Neuron (in vitro differentiated cells): ENCODE measurements around the gene TSC2.
"Not testable (repeated sequence)": the region's sequence is repeated elsewhere in the genome, so short reads cannot be mapped to it uniquely, and the experiment has no call there.

Source experiments
- H2AFZ ChIP-seq: one replicate; pipeline ENCODE4 v1.6.1; 2013; ENCODE audit warnings: low read depth, mild to moderate bottlenecking, inconsistent platforms, low read length, moderate library complexity
- H3K27me3 ChIP-seq: one replicate; pipeline ENCODE4 v1.6.1; 2013; ENCODE audit warnings: low read length; ENCODE audit not compliant: insufficient read depth
- H3K36me3 ChIP-seq: one replicate; pipeline ENCODE4 v1.6.1; 2013; ENCODE audit warnings: low read length; ENCODE audit not compliant: insufficient read depth
- H3K4me1 ChIP-seq: one replicate; pipeline ENCODE4 v1.6.1; 2013; ENCODE audit warnings: low read length; ENCODE audit not compliant: insufficient read depth
- H3K4me3 ChIP-seq: 2 replicates; pipeline ENCODE4 v1.5.1; 2013; ENCODE audit warnings: mild to moderate bottlenecking, low read length, moderate library complexity
- H3K9me3 ChIP-seq: one replicate; pipeline ENCODE4 v1.6.1; 2013; ENCODE audit warnings: low read length

TSC2 gene

DNA sequence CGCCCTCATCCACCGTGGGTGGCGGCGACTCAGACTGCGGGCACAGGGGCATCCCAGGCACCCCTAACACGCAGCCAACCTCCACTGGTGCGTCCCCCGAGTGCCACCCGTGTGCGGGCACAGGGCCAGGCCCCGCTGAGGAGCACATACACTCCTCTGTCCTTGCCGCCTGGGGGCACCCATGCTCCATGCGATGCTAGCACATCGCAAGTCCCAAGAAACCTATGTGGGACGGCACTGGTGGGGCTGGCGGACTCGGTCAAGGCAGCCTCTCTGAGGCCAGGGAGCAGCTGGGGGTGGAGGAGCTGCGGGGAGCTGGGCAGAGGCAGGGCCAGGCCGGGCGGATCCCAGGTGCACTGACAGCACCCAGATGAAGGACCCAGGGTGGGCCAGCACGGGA lies 42.1 kb upstream of the TSC2 start:
- no peaks in the 10 kb centered on the region for H3K27me3 ChIP-seq
- H2AFZ ChIP-seq: no peak overlapping the region
- no peaks in the 10 kb centered on the region for H3K9me3 ChIP-seq
- H3K36me3 ChIP-seq: peaks cover 31% of the 10 kb centered on the region
- H3K4me1 ChIP-seq: peaks cover 52% of the 10 kb centered on the region
- H3K4me3 ChIP-seq: no peak overlapping the region

DNA sequence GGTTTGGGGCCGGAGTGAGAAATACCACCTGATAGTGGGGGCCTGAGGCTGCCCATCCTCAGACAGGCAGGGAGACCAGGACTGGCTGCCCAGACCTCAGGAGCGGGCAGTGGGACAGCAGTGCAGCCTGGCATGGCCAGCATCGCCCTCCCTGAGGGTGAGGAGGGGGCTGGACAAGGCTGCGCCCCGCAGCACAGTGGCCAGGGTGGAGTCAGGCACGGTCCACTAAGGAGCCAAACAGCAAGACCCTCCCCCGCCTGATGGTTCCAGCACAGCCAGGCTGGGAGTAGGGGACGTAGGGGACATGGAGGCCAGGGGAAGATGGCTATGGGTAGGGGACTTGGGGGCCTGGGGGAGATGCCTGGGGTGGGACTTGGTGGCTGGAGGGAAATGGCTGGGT lies 41.5 kb upstream of the TSC2 start:
- Histone ChIP-seq H3K4me1 (peaks cover 53% of the 10 kb centered on the region), H3K36me3 (peaks cover 25% of the 10 kb centered on the region), H2AFZ (no peak overlapping the region), H3K4me3 (no peak overlapping the region), H3K9me3 (no peaks in the 10 kb centered on the region), H3K27me3 (no peaks in the 10 kb centered on the region)

DNA sequence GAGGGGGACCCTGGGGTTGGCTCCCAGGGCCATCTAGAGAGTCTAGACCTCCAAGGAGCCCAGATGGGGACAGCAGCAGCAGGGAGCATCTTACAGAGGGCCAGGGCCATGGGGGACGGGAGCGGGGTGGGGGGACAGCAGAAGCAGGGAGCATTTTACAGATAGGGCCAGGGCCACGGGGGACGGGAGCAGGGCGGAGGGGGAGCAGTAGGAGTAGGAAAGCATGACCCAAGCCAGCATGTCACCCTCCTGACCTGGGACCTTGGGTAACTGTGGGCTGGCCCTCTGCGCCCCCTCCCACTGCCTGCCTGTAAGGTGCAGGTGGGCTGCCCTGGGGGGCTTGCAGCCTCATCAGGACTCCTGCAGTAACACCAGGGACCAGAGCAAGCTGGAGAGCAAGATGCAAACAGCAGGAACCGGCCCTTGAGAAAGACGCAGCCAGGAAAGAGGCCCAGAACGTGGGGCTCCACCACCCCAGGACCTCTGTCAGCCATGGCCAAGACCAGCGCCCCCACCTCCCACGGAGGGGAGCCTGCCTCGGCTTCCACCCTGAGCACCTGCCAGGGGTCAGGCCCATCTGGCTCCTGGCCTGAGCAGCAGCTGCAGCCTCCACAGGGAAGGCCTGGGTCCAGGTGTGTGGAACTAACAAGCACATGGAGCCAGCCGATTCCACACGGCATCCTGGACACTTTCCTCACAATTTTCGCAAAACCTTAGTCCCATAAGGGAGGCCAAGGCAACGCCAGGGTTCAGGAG lies 40.5 kb upstream of the TSC2 start:
- Histone ChIP-seq H3K27me3 (no peaks in the 10 kb centered on the region), H3K9me3 (no peaks in the 10 kb centered on the region), H3K4me3 (peak overlapping the region; percentile 16), H2AFZ (no peak overlapping the region), H3K4me1 (peaks cover 53% of the 10 kb centered on the region), H3K36me3 (peaks cover 16% of the 10 kb centered on the region)

DNA sequence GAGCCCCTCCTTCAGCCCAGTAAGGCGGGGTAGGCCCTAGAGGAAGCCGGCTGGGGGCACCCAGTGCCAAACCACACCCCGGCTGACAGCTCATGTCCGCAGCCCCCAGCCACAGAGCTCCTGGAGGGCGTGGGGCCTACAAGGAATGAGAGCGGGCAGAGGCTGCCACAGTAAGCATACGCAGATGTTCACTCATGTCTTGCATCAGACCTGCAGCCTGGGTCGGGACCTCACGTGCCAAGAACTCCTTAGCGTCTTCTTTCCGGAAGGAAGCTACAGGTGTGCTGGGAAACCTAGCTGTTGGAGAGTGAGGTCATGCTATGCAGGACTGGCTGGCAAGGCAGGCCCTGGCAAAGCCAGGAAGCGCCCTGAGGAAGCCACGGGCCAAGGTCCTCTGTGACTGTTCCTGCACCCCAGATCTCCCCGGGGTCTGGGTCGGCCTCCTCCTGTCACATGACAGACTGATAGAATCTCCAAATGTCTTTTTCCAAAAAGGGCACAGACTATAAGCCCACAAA lies 39.7 kb upstream of the TSC2 start:
- Histone ChIP-seq H3K4me1 (peaks cover 53% of the 10 kb centered on the region), H2AFZ (no peak overlapping the region), H3K4me3 (peak overlapping the region; percentile 92), H3K9me3 (no peaks in the 10 kb centered on the region), H3K36me3 (peaks cover 8% of the 10 kb centered on the region), H3K27me3 (no peaks in the 10 kb centered on the region)

DNA sequence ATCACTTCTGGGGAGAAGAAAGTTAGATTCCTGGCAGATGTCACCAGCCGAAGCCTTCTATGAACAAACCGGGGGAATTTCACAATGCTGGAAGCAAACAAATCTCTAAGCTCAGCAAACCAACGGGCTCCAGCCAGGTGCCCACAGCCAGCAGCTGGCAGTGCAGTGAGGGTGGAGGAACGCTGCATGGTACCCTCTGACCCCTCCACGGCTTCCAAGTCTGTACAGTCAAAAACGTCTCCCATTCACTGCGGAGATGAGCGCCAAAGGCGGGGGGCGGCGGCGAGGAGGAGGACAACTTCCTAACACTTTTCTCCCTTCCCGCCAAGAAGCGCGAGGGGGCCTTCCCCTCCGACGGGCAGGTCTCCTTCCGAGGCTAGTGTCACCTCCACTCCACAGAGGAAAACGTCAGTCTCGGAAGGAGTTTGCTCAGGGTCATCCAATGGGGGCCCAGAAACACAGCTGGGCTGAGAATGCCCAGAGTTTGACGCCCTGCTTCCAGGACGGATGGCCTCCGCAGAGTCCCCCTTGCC lies 39.1 kb upstream of the TSC2 start:
- Histone ChIP-seq H3K4me3 (peak overlapping the region; percentile 92), H3K27me3 (no peaks in the 10 kb centered on the region), H3K4me1 (peaks cover 50% of the 10 kb centered on the region), H3K36me3 (peaks cover 3% of the 10 kb centered on the region), H3K9me3 (no peaks in the 10 kb centered on the region), H2AFZ (no peak overlapping the region)

DNA sequence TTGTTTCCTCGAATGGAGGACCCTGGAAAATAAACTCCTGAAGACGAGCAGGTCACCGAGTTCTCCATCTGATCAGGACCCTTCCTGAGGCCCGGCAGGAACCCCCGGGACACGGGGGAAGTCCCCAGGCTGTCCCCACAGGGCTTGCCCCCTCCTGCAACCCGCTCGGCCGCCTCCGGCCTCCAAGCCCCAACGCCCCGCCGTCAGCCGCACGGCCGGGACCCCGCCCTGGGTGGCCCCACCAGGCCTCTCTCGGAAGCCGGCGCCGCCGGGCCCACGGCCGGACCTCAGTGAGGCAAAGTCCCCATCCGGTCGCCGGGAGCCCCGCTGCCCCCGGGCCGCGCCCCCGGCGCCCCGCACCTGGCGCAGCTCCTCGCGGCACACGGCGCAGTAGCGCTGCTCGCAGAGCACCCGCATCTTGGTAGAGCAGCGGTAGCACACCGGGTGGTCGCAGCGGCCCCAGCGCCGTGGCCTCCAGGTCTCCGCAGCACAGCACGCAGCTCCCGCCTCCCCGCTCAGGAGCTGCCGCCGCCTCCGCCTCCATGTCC lies 38.5 kb upstream of the TSC2 start:
- Histone ChIP-seq H3K9me3 (no peaks in the 10 kb centered on the region), H3K27me3 (no peaks in the 10 kb centered on the region), H3K36me3 (peaks cover 3% of the 10 kb centered on the region), H2AFZ (no peak overlapping the region), H3K4me3 (peak overlapping the region; percentile 92), H3K4me1 (peaks cover 47% of the 10 kb centered on the region)

DNA sequence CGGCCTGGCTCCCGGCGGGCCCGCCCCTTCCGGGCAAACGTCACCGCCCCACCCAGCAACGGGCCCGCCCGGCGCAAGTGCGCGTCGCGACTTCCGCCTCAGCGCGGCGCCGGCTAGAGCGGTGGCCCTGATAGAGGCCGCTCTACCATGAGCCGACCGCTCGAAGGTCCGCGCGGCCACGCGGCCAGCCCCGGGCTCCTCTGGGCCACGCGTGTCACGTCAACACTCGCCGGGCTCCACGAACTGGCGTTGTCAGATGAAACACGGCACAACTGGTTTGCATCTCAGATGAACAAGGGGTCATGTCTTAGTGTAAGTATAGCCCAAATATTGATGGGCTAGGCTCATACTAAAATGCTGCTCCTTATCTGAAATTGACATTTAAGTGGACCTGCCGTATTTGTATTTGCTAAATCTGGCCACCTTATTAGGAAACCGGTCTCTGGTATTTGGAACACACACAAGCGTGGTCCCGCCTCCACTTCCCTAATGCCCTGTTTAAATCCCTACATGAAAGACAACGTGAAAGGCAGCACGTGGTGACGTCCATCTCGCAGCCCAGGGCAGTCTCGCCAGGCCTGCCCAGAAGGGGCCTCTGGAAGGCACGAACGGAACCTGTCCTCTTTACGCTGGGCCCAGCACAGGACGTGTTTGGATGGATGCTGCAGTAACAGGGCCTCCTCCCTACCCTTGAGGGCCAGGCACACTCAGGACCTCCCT lies 37.8 kb upstream of the TSC2 start, which contains the start of gene ZNF598:
Gene ZNF598 (minus strand): TSS at position 31 of the 720 bp plus-strand sequence.
- Histone ChIP-seq H3K4me1 (peaks cover 40% of the 10 kb centered on the region), H3K36me3 (peaks cover 3% of the 10 kb centered on the region), H3K27me3 (no peaks in the 10 kb centered on the region), H3K9me3 (no peaks in the 10 kb centered on the region), H2AFZ (peak within 1 kb of the TSS; percentile 72), H3K4me3 (peak within 1 kb of the TSS; percentile 92)

DNA sequence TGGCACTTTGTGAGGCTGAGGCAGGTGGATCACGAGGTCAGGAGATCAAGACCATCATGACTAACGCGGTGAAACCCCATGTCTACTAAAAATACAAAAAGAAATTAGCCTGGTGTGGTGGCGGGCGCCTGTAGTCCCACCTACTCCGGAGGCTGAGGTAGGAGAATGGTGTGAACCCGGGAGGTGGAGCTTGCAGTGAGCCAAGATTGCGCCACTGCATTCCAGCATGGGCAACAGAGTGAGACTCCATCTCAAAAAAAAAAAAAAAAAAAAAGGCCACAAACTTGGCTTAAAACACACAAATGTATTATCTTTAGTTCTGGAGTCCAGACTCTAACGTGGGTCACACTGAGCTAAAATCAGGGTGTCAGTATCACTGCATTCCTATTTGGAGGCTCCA lies 36.1 kb upstream of the TSC2 start:
- not testable (repeated sequence) for H2AFZ ChIP-seq, H3K9me3 ChIP-seq, H3K27me3 ChIP-seq, H3K36me3 ChIP-seq, H3K4me3 ChIP-seq
- peaks cover 29% of the 10 kb centered on the region for H3K4me1 ChIP-seq

DNA sequence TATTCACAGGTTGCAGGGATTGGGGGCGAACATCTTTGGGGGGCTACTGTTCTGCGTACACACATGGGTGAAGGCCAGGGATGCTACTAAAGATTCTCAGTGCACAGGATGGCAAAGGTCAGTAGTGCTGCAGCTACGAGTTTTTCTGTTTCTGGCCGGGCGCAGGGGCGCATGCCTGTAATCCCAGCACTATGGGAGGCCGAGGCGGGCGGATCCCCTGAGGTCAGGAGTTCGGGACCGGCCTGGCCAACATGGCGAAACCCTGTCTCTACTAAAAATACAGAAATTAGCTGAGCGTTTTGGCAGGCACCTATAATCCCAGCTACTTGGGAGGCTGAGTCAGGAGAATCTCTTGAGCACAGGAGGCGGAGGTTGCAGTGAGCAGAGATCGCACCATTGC lies 34.3 kb upstream of the TSC2 start:
- Histone ChIP-seq H3K9me3 (no peaks in the 10 kb centered on the region), H3K4me3 (no peak overlapping the region), H2AFZ (no peak overlapping the region), H3K36me3 (no peaks in the 10 kb centered on the region), H3K27me3 (peaks cover 6% of the 10 kb centered on the region), H3K4me1 (peaks cover 14% of the 10 kb centered on the region)

DNA sequence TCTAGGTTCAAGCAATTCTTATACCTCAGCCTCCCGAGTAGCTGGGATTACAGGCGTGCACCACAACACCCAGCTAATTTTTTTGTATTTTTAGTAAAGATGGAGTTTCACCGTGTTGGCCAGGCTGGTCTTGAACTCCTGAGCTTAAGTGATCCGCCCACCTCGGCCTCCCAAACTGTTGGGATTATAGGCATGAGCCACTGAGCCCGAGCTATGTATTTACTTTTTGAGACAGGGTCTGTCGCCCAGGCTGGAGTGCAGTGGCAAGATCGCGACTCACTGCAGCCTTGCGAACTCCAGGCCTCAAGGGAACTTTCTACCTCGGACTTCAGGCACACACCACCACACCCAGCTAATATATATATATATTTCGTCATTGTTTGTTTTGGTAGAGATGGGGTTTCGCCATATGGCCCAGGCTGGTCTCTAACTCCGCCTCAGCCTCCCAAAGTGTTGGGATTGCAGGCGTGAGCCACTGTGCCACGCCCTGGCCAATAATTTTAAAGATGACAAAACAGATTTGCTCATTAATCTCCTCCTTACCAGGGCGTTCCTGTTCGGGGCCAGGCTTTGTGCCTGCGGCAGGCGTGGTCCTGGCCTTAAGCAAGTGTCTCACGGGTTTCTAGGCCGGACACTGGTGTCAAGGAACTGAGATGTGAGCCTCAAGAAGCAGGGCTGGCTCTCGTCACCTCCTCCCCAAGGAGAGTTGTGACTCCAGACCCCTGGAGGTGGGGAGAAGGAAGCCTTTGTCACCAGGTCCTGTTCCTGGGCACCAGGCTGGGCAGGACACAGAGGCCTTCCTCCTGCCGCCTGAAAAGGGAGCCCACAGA lies 32.5 kb upstream of the TSC2 start:
- Histone ChIP-seq H3K9me3 (no peaks in the 10 kb centered on the region), H3K4me3 (no peak overlapping the region), H2AFZ (no peak overlapping the region), H3K4me1 (peaks cover 10% of the 10 kb centered on the region), H3K36me3 (no peaks in the 10 kb centered on the region), H3K27me3 (peaks cover 23% of the 10 kb centered on the region)

DNA sequence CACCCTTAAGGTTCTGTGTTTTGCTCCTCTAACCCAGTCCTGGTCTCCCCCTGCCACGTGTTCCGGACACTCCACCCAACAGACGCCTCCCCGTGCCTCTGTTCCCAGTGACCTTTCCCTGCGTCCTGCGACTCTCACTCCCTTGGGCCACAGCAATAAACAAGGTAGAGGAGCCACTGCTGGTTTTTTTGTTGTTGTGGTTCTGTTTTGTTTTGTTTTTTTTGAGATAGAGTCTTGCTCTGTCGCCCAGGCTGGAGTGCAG lies 31.9 kb upstream of the TSC2 start:
- H3K4me3 ChIP-seq: no peak overlapping the region
- H3K36me3 ChIP-seq: no peaks in the 10 kb centered on the region
- H3K27me3 ChIP-seq: peaks cover 28% of the 10 kb centered on the region
- H3K9me3 ChIP-seq: no peaks in the 10 kb centered on the region
- no peak overlapping the region for H2AFZ ChIP-seq
- H3K4me1 ChIP-seq: peaks cover 6% of the 10 kb centered on the region

DNA sequence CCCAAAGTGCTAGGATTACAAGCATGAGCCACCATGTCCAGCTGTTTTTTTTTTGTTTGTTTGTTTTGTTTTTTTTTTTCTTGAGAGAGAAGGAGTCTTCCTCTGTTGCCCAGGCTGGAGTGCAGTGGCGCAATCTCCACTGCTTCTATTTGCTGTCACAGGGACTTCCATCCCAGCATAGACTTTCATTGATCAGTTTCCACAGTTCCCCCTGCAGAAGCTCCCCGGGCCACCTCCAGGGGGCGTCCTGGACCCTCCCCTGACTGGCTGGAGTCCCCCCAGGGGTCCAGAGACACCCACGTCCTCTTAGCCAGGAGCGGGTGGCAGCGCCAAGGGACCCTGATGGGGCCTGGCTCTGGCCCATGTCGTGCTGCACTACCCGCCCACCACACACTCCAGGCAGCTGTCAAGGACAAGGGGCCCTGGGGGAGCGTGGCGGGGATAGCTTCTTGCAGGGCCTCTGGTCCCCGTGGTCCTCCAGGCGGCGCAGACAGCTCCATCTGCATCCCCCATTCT lies 31.3 kb upstream of the TSC2 start:
- Histone ChIP-seq H3K9me3 (no peaks in the 10 kb centered on the region), H3K36me3 (no peaks in the 10 kb centered on the region), H3K4me1 (peaks cover 6% of the 10 kb centered on the region), H3K27me3 (peaks cover 29% of the 10 kb centered on the region), H3K4me3 (no peak overlapping the region), H2AFZ (no peak overlapping the region)
